Measurements from ENCODE around the gene AP3D1.

GRCh38 chr19:2097203-2097885, 54.0 kb downstream of the AP3D1 start:
- TF ChIP-seq CTCF (IDR thresholded peaks at IDR 0.05), result no peak
- no peak for TF ChIP-seq POLR2A (IDR thresholded peaks at IDR 0.05)
